HG03108 (cell line): ENCODE data around the gene TSPAN33.

ENCODE experiments used
- ATAC-seq: cut with Tn5 transposase; IDR thresholded peaks from one replicate; pipeline ENCODE4 v1.9.1; 2021; ENCODE audit warnings: moderate library complexity; ENCODE audit not compliant: unreplicated experiment

TSPAN33 gene

DNA sequence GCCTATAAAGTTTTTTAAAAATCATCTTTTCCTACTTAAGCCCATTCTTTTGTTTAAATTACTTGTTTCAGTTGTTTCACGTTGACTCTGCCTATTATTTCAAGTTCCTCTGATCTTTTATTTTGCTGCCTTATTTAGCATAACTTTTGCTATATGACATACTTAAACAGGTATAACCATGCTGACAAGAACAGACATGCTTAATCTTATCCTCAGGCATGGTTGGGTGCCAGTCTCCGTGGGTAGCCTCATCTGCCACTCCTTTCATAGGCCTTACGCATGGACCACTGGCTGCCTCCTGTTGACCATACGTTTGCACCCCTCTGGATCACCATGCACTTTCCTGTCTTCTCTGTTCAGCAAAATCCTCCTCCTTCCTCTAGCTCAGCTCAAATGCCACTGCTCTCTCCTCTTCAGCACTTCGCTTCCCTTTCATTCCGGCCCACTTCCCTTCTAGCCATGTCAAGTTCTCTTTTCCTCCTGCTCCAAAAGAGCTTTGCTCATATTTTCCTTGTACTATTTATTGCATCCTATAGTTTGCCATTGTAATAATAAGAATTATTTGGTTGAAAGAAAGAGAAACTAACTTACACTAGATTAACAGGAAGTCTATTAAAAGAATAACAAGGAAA is 10.0 kb upstream of the TSPAN33 start:
- no peak for ATAC-seq

DNA sequence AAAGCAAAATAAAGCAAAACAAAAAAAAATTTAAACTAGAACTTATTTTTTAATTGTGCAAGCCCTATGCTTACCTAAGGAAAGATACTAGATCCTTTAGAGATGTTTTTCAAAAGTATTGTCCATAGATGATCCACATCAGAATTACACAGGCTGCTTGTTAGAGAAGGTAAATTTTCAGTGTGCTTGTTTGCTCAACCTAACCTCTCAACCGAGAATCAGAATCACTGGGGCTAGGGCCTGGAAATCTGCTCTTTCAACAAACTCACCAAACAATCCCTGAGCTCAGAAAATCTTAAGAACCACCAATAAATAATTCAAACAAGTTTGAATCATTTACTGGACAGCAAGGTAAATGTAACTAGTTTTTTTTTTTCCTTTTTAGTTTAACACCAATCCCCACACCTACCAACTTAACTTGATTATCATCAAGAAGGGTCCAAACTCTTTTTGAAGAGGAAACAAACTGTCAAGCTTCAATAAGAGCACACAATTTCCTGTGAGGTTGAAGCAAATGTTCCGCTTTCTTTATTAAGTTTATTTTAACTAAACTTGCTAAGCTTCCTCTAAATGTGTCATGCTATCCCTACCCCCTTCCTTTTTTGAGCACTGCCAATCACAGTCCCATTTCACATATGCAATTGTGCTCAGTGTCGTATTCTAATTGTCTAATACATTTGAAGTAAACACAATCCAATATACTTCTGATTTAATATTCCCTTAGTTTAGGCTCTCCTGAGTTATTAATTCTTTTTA is 7.4 kb upstream of the TSPAN33 start:
- no peak for ATAC-seq

DNA sequence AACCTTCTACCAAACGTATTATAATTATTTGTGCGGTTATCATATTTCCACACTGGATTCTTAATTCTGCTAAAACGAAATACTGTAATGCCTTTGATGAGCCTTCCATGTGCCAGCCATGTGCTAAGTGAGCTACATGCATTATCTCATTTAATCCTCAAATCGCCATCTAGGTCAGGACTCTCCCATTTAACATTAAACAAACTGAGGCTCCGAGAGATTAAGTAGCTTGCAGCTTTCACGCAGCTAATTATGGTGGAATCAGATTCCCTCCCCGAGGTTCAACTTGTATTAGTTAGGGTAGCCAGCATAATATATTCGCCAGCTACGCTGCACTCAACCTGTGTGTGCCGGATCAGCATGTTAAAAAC is 798 bp upstream of the TSPAN33 start:
- ATAC-seq, result no peak

DNA sequence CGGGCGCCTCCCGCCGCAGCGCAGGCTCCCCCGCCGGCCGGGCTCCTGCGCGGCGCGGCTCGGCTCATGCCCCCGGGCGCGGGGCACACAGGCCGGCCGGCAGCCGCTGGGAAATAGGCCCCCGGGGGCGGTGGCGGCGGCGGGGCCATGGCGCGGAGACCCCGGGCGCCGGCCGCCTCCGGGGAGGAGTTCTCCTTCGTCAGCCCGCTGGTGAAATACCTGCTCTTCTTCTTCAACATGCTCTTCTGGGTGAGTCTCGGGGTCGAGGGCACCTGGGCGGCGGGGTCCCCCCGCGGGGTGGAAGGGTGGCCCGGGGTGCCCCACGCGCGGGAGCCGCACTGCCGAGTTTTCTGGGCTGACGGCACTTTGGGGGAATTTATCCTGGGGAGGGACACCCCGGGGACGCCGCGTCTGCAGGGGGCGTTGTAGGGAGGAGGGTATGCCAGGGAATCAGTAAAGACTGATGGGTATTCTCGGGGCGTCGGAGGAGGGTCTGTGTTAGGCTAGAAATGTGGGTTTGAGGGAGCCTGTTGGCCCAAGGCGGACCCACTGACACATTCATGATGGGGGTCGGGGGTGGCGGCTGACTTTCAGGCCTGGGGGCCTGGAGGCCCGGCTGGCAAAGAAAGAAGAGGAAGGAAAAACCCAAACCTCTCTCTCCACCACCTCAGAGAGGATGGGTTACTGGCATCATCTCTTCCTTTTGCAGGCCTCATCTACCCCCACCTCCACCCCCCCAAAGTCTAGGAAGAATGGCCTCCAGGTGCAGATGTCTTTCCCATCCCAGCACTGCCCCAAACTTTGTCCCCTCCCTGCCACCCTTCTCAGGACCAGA is 544 bp downstream of the TSPAN33 start:
- peak; percentile 17 for ATAC-seq

DNA sequence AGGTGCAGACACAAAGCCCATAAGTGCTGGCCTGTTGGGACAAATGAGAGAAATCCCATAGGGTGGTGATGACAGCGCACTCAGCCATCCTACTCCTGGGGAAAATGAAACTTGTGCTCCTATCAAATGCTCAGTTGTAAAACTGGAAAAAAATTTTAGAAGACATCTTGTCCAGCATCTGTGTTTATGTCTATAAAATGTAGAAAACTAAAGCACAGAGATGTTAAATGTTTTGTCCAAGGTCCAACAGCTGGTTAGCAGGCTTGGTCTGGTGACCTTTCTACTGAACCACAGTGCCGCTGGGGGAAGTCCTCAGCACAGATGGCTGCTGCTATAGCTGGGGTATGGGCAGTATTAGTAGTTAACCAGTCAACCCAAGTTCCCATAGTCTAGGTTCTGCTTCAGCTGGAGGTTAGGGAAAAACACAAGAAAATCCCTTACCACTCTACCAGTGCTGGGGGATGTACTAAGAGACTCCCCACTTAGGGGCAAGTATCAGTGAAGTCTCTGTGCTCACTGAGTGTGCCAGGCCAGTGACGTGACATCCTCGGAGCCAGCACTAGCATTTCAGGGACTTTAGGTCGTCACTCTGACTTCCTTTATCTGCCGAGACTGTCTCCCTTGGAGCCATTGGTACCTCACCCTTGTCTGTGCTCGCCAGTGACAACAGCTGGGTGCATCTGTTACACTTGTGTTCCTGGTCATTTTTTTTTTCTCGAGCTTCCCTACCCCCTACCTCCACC is 1.9 kb downstream of the TSPAN33 start:
- ATAC-seq, result peak; percentile 52

DNA sequence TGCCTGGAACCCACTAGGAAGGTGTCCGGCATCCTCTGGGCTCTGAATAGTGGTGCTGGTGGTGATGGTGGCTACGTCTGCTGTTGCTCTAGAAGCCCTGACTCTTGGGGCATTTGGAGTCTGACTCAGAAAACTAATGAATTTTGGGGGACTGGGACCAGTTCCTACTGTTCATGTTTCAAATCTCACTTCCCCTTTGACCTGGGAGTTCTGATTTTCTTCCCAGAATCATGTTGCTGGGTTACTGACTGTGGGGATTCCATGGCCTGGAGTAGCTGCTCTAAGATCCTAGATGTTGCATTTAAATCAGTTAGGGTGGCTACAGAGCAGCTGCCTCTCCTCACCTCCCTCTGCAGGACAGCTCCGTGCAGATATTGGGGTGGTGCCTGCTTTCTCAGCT is 3.2 kb downstream of the TSPAN33 start:
- ATAC-seq, result no peak

DNA sequence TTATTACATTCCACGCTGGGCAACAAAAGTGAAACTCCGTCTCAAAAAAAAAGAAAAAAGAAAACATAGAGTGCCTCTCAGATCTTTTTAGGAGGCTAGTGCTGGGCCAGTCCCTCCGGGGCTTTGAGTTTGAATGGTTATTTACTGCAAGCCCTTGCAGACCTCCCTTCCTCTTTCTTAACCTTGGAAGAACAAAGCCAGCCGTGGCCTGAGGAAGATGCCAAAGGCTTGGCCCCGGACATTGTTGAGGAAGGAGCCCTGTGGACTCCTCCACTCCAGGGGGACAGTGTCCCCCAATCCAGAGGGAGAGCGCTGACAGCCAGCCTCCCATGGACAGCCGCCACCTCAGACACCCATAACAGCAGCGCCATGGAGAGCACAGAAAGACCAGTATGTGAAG is 5.0 kb downstream of the TSPAN33 start:
- no peak for ATAC-seq

DNA sequence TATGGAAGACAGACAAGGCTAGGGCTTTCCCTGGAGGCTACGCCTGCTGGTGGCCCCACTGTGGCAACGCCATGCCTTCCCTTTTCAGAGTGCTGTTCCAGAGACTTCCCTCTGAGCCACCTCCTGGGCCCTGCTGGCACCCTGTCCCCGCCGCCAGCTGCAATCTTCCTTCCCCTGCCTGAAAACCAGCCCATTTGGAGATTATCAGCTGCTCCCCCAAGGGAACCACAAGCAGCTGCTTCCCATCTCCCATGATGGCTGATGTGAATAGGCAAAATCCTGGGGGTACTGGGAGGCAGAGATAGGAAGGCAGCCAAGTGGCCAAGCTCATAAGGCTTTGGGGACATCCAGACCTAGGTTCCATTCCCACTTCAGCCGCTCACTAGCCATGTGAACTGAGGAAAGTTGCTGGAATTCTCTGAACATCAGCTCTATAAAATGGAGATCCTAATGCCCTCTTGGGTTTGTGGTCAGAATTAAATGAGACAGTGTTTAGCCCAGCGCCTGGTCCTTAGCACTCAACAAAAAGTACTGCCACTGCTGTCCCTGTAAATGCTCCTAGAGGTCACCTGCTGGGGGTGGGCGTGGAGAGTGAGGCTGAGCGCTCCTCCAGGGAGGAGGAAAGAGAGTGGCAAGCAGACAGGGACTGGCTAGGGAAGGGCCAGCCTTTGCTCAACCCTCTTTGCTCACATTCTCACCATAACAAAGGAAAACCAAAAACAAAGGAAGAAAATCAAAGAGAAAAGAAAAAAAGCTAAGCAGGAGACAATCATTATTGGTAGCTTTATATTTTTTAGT is 5.9 kb downstream of the TSPAN33 start:
- no peak for ATAC-seq

DNA sequence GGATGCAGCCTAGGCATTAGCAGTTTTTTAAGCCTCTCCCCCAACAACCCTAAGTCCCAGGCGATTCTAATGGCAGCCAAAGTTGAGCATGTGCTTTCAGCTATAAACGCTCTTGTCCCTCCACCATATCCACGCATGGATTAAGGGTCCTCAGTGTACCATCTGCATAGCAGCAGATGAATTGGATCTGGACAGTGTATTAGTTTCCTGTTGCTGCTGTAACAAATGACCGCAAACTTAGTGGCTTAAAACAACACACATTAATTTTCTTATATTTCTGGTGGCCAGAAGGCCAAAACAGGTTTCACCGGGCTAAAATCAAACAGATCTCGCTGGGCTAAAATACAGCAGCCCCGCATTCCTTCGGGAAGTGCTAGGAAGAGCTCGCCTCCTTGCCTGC is 13.1 kb downstream of the TSPAN33 start:
- ATAC-seq, result no peak

DNA sequence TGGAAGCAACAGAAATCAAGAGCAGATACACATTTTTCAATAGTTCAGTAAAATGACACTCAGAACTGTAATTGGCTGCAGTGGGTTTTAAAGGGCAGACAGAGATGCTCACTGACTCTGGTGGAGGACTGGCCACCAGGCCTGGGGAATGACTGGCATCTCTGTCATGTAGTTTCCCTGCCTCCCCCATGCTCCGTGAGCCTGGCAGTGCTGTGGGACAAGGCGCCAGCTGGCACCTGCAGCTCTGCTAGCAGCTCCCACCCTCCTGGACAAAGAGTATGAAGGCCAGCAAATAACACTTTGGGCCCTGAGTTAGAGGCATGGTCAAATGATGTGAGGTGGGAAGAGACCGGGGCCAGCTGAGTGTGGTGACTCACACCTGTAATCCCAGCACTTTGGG is 15.0 kb downstream of the TSPAN33 start:
- ATAC-seq, result no peak

DNA sequence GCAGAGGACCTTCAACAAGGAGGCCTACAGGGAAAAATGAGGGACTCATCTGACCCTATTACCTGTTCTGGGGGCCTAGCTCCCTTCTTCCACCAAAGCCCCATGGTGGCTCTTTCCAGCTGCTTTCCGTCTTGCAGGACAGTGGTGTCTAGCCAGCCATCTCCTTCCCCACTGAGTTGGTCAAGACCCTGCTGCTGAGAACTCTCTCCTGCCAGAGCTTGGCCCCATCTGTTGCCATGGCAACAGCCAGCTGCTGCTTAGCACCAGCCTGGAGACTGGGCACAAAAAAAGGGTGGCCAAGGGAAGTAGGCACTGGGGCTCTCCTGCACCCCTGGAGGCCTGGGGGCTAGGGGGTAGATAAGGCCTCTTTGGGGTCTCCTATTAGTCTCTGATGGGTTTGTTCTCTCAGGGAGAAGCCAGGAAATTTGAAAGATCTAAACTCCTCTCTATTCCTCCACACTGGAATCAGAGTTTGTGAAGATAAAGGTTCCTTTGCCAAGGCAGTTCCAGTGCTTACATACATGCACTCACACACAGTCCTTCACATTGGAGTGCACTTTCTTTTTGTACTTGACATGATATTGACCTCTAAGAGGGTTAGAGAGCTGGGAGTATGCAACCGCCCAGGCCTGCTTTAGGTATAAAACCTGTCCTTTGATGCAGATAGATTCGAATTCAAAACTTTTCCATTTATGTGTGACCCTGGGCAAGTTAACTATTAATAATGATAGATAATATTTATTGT is 15.8 kb downstream of the TSPAN33 start:
- ATAC-seq, result no peak

DNA sequence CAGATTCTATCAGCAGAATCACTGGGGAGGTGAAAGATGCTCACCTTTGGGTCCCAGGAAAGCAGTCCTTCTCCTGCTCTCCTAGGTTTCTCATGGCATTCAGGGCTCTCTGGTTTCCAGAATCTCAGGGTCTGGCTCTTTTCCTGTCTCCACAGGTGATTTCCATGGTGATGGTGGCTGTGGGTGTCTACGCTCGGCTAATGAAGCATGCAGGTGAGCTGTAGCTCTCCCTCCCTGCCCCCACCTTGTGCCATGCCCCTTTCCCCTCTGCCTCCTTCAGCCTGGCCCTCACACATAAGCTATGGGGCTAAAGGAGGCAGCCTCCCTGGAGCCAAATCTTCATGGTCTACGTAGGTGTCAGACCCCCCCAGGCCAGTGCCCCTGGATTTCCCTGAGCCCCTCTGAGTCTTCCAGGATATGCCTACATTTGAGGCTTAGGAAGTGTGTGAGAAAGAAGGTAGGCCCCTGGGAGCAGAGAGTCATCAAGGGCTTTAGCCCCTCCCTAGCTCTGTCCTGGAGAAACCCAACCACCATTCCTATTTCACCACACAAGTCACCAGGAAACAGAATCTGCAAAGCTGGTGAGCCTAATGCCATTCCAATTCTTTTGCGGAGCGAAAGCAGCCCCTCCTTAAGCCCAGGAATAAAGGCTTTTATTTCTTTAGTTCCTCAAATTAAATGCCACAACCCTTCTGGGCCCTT is 17.2 kb downstream of the TSPAN33 start:
- ATAC-seq, result no peak

DNA sequence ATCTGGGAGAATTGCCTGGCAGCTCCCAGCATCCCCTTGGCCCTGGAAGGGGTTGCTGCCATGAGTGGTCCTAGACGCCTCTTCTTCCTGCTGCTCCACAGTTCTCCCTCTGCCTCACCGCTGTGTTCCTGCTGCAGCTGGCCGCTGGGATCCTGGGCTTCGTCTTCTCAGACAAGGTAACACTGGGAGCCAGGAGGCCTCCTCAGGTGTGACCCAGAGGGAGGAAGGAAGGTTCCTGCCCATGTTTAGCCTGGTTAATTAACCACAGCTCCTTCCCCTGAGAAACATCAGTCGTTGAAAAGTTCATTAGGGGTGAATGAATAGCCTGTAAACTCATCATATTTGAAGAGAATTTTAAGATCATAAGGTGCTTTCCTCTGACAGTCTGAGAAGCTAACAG is 18.2 kb downstream of the TSPAN33 start:
- no peak for ATAC-seq

DNA sequence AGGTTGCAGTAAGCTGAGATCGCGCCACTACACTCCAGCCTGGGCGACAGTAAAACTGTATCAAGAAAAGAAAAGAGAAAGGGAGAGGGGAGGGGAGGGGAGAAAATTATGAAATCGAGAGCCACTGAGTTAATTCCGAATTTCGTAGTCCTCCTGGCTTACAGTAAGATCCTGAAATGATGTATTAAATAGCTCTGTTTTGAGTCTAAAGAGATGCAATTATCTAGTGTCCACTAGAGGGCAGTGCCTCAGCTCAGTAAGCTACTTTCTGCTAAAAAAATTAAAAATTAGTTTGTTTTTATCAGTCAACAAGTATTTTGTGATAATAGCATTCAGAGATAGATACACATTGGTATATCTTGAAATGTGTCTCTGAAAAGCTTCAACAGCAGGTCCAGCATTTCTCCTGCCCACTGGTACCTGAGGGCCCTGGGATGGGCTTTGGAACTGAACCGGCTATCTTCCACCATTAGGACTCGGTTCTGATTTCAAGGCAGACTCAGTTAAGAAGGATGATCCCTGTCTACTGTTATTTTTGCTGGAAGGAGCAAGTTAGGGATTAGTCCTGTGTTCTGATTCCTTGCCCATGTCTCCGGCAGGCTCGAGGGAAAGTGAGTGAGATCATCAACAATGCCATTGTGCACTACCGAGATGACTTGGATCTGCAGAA is 19.5 kb downstream of the TSPAN33 start:
- ATAC-seq, result no peak

DNA sequence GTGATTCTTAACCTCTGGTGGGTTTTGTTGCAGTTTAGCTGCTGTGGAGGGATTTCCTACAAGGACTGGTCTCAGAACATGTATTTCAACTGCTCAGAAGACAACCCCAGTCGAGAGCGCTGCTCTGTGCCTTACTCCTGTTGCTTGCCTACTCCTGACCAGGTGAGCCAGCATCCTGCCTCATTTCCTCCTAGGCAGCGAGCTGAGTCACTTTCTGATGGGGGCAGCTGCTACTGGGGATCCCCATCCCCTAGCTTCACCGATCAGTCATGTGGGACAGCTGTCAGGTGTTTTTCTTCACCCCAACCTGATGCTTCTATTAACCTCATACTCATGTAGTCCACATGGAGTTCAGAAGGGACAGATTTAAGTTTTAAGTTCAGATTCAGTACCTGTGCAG is 22.2 kb downstream of the TSPAN33 start:
- ATAC-seq, result peak; percentile 39

DNA sequence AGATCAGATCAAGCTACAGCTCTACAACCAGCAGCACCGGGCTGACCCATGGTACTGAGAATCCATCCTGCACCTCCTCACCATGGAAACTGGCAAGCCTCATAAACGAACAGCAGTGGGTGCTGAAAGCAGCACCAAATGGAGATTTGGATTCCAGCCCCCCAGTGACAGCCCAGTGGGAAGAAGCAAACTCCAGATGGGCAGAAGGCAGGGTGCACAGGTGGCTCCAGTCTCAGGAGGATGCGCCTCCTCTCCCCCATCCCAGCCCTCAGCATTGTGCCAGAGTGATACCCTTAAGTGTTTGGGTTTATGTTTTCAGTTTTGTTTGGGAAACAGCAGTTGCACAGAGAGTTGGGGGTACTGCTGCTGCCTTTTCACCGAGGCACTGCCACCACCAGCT is 23.3 kb downstream of the TSPAN33 start:
- ATAC-seq, result no peak

DNA sequence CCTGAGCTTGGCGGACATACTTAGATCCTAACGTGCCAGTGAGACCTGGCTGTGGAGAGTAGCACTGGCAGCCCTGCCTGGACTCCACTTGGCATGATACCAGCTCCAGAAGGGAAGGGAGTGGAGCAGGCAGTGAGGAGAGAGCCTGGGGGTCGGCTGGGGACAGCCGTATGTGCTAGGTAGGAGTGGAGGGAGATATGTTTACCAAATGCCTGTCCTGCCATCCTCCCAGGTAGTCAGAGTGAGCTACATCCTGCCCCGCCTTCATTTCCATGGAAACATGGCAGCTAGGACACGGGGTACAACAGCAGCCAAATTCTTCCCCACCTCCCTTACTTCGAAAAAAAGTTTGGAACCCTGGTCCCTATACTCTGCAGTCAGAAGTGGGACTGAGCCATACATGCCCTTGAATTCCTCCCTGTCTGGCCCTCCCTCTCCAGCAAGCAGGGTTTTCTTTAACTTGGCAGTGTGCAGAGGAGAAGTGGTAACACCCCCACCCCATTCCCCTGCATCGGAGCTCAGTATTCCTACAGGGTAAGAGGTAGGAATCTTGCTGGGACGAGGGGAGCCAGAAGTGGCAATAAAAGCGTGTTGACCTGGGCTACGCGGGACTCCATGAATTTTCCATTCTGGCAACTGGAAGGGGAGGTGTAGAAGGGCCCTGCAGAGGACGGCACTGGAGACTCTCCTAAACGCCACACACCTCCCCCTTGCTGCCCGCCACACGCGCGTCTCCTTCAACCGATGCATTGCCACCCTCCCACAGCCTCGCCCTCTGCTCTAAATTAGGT is 23.9 kb downstream of the TSPAN33 start:
- no peak for ATAC-seq

DNA sequence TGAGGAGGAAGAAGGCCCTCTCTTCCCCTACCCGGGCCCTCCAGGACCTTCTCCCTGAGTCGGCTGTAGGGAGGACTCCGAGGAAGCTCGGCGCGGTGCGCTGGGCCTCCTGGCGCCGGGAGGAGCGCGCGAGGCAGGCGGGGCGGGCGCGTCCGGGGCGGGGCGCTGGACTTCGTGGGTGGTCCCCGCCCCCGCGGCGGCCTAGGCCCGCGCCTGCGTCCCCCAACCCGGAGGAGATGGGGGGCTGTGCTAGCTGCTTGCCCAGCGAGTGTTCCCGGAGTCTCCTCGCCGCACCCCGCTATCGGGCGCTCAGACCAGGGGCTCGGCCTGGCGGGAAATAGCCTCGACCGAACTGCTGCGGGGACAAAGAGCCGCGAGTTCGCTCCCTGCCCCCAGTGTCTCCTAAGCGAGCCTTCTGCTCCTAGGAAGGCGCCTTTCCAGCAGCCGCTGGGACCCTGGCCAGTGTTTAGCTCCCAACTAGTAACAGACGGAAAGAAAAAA is 24.7 kb downstream of the TSPAN33 start:
- no peak for ATAC-seq
